K562 (cell line): Measurements from ENCODE around the gene TNIP1. TPM values are rescaled to one million over a fixed set of nuclear protein-coding genes. Genes with fewer than 3 reads are reported as not detected.

Source experiments
- ATAC-seq: fragments of 200-7000 bp; cut with Tn5 transposase; 3 replicates; pipeline ENCODE4 v1.9.1; 2020; ENCODE audit warnings: moderate library complexity
- BruUV-seq: library from RNA; stranded (reverse); fragments of 400-500 nt; replicated peaks from 2 replicates; lab custom pipeline; 2021; lab: Mats Ljungman, UMichigan
- CTCF ChIA-PET: fragments of 300-600 bp; formaldehyde crosslinking; extraction: SDS; loops from one replicate; lab custom pipeline; 2021; ENCODE audit warnings: low intra/inter-chr PET ratio; lab: Yijun Ruan, JAX
- POLR2A ChIA-PET: fragments of 300-600, 350-650 bp; sonication (Branson Sonifier 250); formaldehyde crosslinking; extraction: SDS; loops from one replicate; lab custom pipeline; 2021; ENCODE audit warnings: antibody characterized with exemption, inconsistent platforms; lab: Yijun Ruan, JAX
- DNase-seq, 4 experiments: peaks; one replicate each; pipeline versions ENCODE4 v3.0.0 to v3.0.0-alpha.2; 2011 to 2018; ENCODE audit warnings: low spot score in 3 of 4, mixed read lengths in 3 of 4; ENCODE audit errors: extremely low read depth in 1 of 4
- FAIRE-seq: peaks from 2 replicates; lab custom pipeline; 2011; peaks lifted over from hg19 to GRCh38; lab: Jason Lieb, UNC
- H2AFZ ChIP-seq: 2 replicates; pipeline ENCODE4 v1.6.0; 2011; ENCODE audit warnings: low read depth, low read length, control low read depth, inconsistent platforms
- H3K27ac ChIP-seq: fragments of 200-600 bp; 3 replicates; pipeline ENCODE4 v1.8.0; 2011; ENCODE audit warnings: low read depth, mild to moderate bottlenecking, control low read depth, inconsistent platforms, low read length, moderate library complexity, mixed read lengths; ENCODE audit errors: extremely low read depth
- H3K27me3 ChIP-seq, 2 experiments: fragments of 300-600 bp in 1 of 2; 2 replicates in 1 of 2; 3 replicates in 1 of 2; pipeline versions ENCODE4 v1.6.0 to v1.8.0; 2011; ENCODE audit warnings: inconsistent platforms in 2 of 2, low read length in 2 of 2, mild to moderate bottlenecking in 1 of 2, mixed read lengths in 1 of 2, moderate library complexity in 1 of 2; ENCODE audit not compliant: control insufficient read depth in 2 of 2, insufficient read depth in 2 of 2
- H3K36me3 ChIP-seq: fragments of 300-600 bp; 3 replicates; pipeline ENCODE4 v1.8.0; 2011; ENCODE audit warnings: mild to moderate bottlenecking, low read length, inconsistent platforms; ENCODE audit not compliant: control insufficient read depth, insufficient read depth
- H3K4me1 ChIP-seq, 2 experiments: fragments of 200-600 bp in 1 of 2; replicated peaks in 1 of 2; 2 replicates in 1 of 2; 3 replicates in 1 of 2; pipeline versions ENCODE4 v1.5.1 to v1.8.0; 2011; ENCODE audit warnings: inconsistent platforms in 2 of 2, low read length in 2 of 2, mild to moderate bottlenecking in 1 of 2, mixed read lengths in 1 of 2, moderate library complexity in 1 of 2; ENCODE audit not compliant: control insufficient read depth in 2 of 2, insufficient read depth in 2 of 2
- H3K4me2 ChIP-seq: 2 replicates; pipeline ENCODE4 v1.6.1; 2011; ENCODE audit warnings: low read length, control low read depth, inconsistent platforms, mixed read lengths; ENCODE audit not compliant: insufficient read depth
- H3K4me3 ChIP-seq: fragments of 200-600 bp; sonication (generic), shearing (Covaris generic); 2 replicates; pipeline ENCODE4 v1.5.1; 2016; ENCODE audit warnings: control low read depth, inconsistent platforms
- H3K79me2 ChIP-seq: fragments of 200-600 bp; 3 replicates; pipeline ENCODE4 v1.8.0; 2011; ENCODE audit warnings: low read length, inconsistent platforms; ENCODE audit not compliant: control insufficient read depth, insufficient read depth
- H3K9ac ChIP-seq, 2 experiments: 2 replicates each; pipeline versions ENCODE4 v1.6.0 to v1.6.1; 2011; ENCODE audit warnings: low read depth in 2 of 2, low read length in 2 of 2, control low read depth in 1 of 2, inconsistent platforms in 1 of 2, mild to moderate bottlenecking in 1 of 2, mixed read lengths in 1 of 2; ENCODE audit not compliant: insufficient read depth in 1 of 2
- H3K9me1 ChIP-seq: one replicate; pipeline ENCODE4 v1.6.0; 2011; ENCODE audit warnings: inconsistent platforms, mild to moderate bottlenecking, low read length, moderate library complexity; ENCODE audit not compliant: control insufficient read depth, insufficient read depth
- H3K9me3 ChIP-seq: replicated peaks from 2 replicates; pipeline ENCODE4 v1.5.1; 2011; ENCODE audit warnings: low read depth, low read length, inconsistent platforms; ENCODE audit not compliant: control insufficient read depth, insufficient read depth
- H4K20me1 ChIP-seq: replicated peaks from 2 replicates; pipeline ENCODE4 v1.6.1; 2011; ENCODE audit warnings: low read length, inconsistent platforms, mixed read lengths; ENCODE audit not compliant: control insufficient read depth, insufficient read depth
- CHD4 ChIP-seq: fragments of 200-600 bp; sonication (generic); IDR thresholded peaks from 3 replicates; pipeline ENCODE4 v1.6.1; 2012; ENCODE audit warnings: low read depth, mild to moderate bottlenecking, mixed read lengths, low read length, inconsistent platforms; ENCODE audit not compliant: insufficient read depth, insufficient replicate concordance, poor library complexity, severe bottlenecking
- LARP7 ChIP-seq: fragments of 450-650 bp; IDR thresholded peaks from 2 replicates; pipeline ENCODE4 v1.6.1; 2016
- MAFF ChIP-seq: IDR thresholded peaks from 2 replicates; pipeline ENCODE4 v1.6.1; 2012; ENCODE audit warnings: low read length, improper control_type of control experiment
- TOE1 ChIP-seq, 2 experiments: fragments of 450-650 bp in 1 of 2; sonication (generic) in 1 of 2; formaldehyde crosslinking in 1 of 2; IDR thresholded peaks; 2 replicates each; pipeline versions ENCODE4 v1.7.1 to v1.8.0; 2016 to 2022; ENCODE audit warnings: borderline replicate concordance in 2 of 2, mild to moderate bottlenecking in 2 of 2, antibody characterized with exemption in 1 of 2, inconsistent platforms in 1 of 2, low read depth in 1 of 2, missing genetic modification reagents in 1 of 2, moderate library complexity in 1 of 2
- ZNF24 ChIP-seq: fragments of 450-650 bp; IDR thresholded peaks from 2 replicates; pipeline ENCODE4 v1.6.1; 2016
- WGBS: fragments of 100-300 bp; shearing (Covaris generic); methylation state at CpG from one replicate; pipeline ENCODE4 v1.1.6; 2016; ENCODE audit warnings: low coverage, mixed read lengths; ENCODE audit not compliant: insufficient coverage; ENCODE audit errors: missing lambda C conversion rate; 5-methylcytosine and 5-hydroxymethylcytosine counted together
- in situ Hi-C: fragments of 300-500 bp; cut with MboI; formaldehyde crosslinking; loops from 4 replicates; pipeline ENCODE4 v1.15.0; 2018; ENCODE audit warnings: inconsistent platforms, mixed read lengths
- intact Hi-C: fragments of 100-400 bp; cut with micrococcal nuclease; formaldehyde crosslinking; loops from 2 replicates; pipeline ENCODE4 v1.14.2; 2022
- polyA plus RNA-seq, 8 experiments: library from polyadenylated mRNA; depleted of rRNA in 4 of 8; stranded (reverse) in 5 of 8; unstranded in 3 of 8; fragments of >200 nt; fragmentation: Nextera tagmentation in 2 of 8; fragmentation: Illumina TruSeq in 1 of 8; extraction: Ambion mirVana in 2 of 8; extraction: Trizol in 1 of 8; gene quantifications; 2 replicates each; pipeline versions ENCODE4 v1.2.1 to v1.2.3, GENCODE V29; 2011 to 2014; ENCODE audit warnings: inconsistent platforms in 1 of 8, missing spikeins in 1 of 8
- total RNA-seq, 7 experiments: library from RNA; depleted of rRNA in 6 of 7; stranded (reverse); fragments of >200 nt in 6 of 7; fragmentation: Illumina TruSeq in 2 of 7; extraction: Trizol in 2 of 7; gene quantifications; 2 replicates each; pipeline versions ENCODE4 v1.2.1 to v1.2.3, GENCODE V29; 2011 to 2021; ENCODE audit warnings: low replicate concordance in 1 of 7

The TNIP1 gene
- total and polyA plus RNA-seq, 9 of the 15 experiments (the other 6 are each of a cell fraction or from before 2014, with no cell fraction given): 0.46 to 41.0 (median 24.6) TPM

- H3K4me2 ChIP-seq: no peak overlapping the region
- POLR2A ChIA-PET: interaction anchor here (0.5 to 1.4 kb wide), 3 partner anchors 35 to 526 kb away, joined by 3 to 4 read pairs (median 3); no protein-coding TSS in a partner anchor
- CTCF ChIA-PET: no interaction called here
- intact Hi-C loops: loop anchor here (10.0 kb wide), 1 partner anchor 600 kb away; no protein-coding TSS in a partner anchor
- H3K79me2 ChIP-seq: peaks cover 28% of the 10 kb centered on the region
- no peaks in the 10 kb centered on the region for H3K27me3 ChIP-seq
- no TSS peak for BruUV-seq
- TF ChIP-seq LARP7: no peak
- TF ChIP-seq CHD4: no peak
- TF ChIP-seq TOE1 (IDR thresholded peaks at IDR 0.05; ENCODE audit: borderline replicate concordance): no peak
- TF ChIP-seq TOE1 (CRISPR knock-in tag; IDR thresholded peaks at IDR 0.05; ENCODE audit: borderline replicate concordance, low read depth): no peak
- no peak for TF ChIP-seq MAFF
- TF ChIP-seq ZNF24: no peak
- H2AFZ ChIP-seq: no peak overlapping the region
- no peak overlapping the region for H3K4me3 ChIP-seq
- 64% methylated on average over 4 of the region's 7 CpGs for WGBS
- H3K9ac ChIP-seq: no peak overlapping the region
- H3K36me3 ChIP-seq: no peaks in the 10 kb centered on the region
- H4K20me1 ChIP-seq: no peaks in the 10 kb centered on the region
- in situ Hi-C loops: no loop called here
- ATAC-seq: no peak
- H3K4me1 ChIP-seq: peaks cover 14 to 15% of the 10 kb centered on the region in 2 experiments; a peak in 4 of 5 replicates
- H3K27ac ChIP-seq: no peak overlapping the region
- no peak for DNase-seq
- FAIRE-seq: no peak
- no peaks in the 10 kb centered on the region for H3K9me3 ChIP-seq
- H3K9me1 ChIP-seq: no peaks in the 10 kb centered on the region
Observed at GRCh38 chr5:151084363-151084762, 3.5 kb upstream of the TNIP1 start.
